HepG2 (cell line): ENCODE data around the gene COASY. TPM values are rescaled to one million over a fixed set of nuclear protein-coding genes. Genes with fewer than 3 reads are reported as not detected.

Experiments
- ATRX ChIP-seq: sonication (generic); formaldehyde crosslinking; IDR thresholded peaks from 2 replicates; pipeline ENCODE4 v1.4.0; 2020; ENCODE audit warnings: missing genetic modification reagents, borderline replicate concordance
- CREB1 ChIP-seq, 2 experiments: fragments of 450-650 bp in 1 of 2; IDR thresholded peaks; 2 replicates each; pipeline ENCODE4 v1.6.1; 2016 to 2017; ENCODE audit warnings: control low read depth in 1 of 2, mild to moderate bottlenecking in 1 of 2, missing compliant biosample characterization in 1 of 2, missing genetic modification characterization in 1 of 2
- E2F2 ChIP-seq: sonication (generic); formaldehyde crosslinking; IDR thresholded peaks from 2 replicates; pipeline ENCODE4 v1.4.0; 2020; ENCODE audit warnings: missing genetic modification reagents, borderline replicate concordance
- FOXM1 ChIP-seq: sonication (generic); formaldehyde crosslinking; IDR thresholded peaks from 2 replicates; pipeline ENCODE4 v1.5.0; 2020; ENCODE audit warnings: missing genetic modification reagents
- NFATC3 ChIP-seq: sonication (generic); formaldehyde crosslinking; IDR thresholded peaks from 2 replicates; pipeline ENCODE4 v1.5.1; 2020; ENCODE audit warnings: mild to moderate bottlenecking, missing genetic modification reagents
- NFRKB ChIP-seq: fragments of 450-650 bp; IDR thresholded peaks from 2 replicates; pipeline ENCODE4 v1.6.1; 2017
- NFYC ChIP-seq: IDR thresholded peaks from 2 replicates; pipeline ENCODE4 v1.6.1; 2016; ENCODE audit warnings: missing genetic modification reagents, missing compliant biosample characterization
- REPIN1 ChIP-seq: sonication (generic); formaldehyde crosslinking; IDR thresholded peaks from 2 replicates; pipeline ENCODE4 v1.8.0; 2022; ENCODE audit warnings: missing genetic modification reagents, low read depth, mild to moderate bottlenecking, borderline replicate concordance
- SALL2 ChIP-seq: sonication (generic); formaldehyde crosslinking; IDR thresholded peaks from 2 replicates; pipeline ENCODE4 v1.8.1; 2023; ENCODE audit warnings: mild to moderate bottlenecking, missing genetic modification reagents, inconsistent platforms
- SNAPC5 ChIP-seq: sonication (generic); formaldehyde crosslinking; IDR thresholded peaks from 2 replicates; pipeline ENCODE4 v1.8.1; 2023; ENCODE audit warnings: mild to moderate bottlenecking, missing genetic modification reagents, borderline replicate concordance
- ZNF12 ChIP-seq: sonication (generic); formaldehyde crosslinking; IDR thresholded peaks from 2 replicates; pipeline ENCODE4 v1.5.0; 2020; ENCODE audit warnings: missing genetic modification reagents
- ZNF282 ChIP-seq: fragments of 450-650 bp; IDR thresholded peaks from 2 replicates; pipeline ENCODE4 v1.6.1; 2018; ENCODE audit not compliant: partially characterized antibody
- ZNF350 ChIP-seq: sonication (generic); formaldehyde crosslinking; IDR thresholded peaks from 2 replicates; pipeline ENCODE4 v1.4.0; 2020; ENCODE audit warnings: mild to moderate bottlenecking, low read depth, missing genetic modification reagents, borderline replicate concordance
- ZNF552 ChIP-seq: sonication (generic); formaldehyde crosslinking; IDR thresholded peaks from 2 replicates; pipeline ENCODE4 v1.9.0; 2022; ENCODE audit warnings: missing genetic modification reagents, mild to moderate bottlenecking, borderline replicate concordance
- ZNF83 ChIP-seq: sonication (generic); formaldehyde crosslinking; IDR thresholded peaks from 2 replicates; pipeline ENCODE4 v1.4.0; 2020; ENCODE audit warnings: missing genetic modification reagents, mild to moderate bottlenecking, borderline replicate concordance
- ZSCAN20 ChIP-seq: sonication (generic); formaldehyde crosslinking; IDR thresholded peaks from 2 replicates; pipeline ENCODE4 v1.4.0; 2020; ENCODE audit warnings: missing genetic modification reagents, mild to moderate bottlenecking, borderline replicate concordance
- polyA plus RNA-seq, 8 experiments: library from polyadenylated mRNA; depleted of rRNA in 3 of 8; stranded (reverse) in 7 of 8; unstranded in 1 of 8; fragments of >200 nt; fragmentation: Illumina TruSeq in 4 of 8; extraction: Trizol in 4 of 8; gene quantifications; 2 replicates each; pipeline versions ENCODE4 v1.2.1 to v1.2.3, GENCODE V29; 2011 to 2016; ENCODE audit warnings: low read depth in 4 of 8, missing spikeins in 1 of 8, mixed read lengths in 1 of 8; ENCODE audit not compliant: insufficient read depth in 1 of 8
- total RNA-seq, 5 experiments: library from RNA; depleted of rRNA; stranded (reverse); fragments of >200 nt; fragmentation: Illumina TruSeq; extraction: Trizol; gene quantifications; 2 replicates each; pipeline ENCODE4 v1.2.3, GENCODE V29; 2016; ENCODE audit warnings: low read depth in 1 of 5
- TF ChIP-seq, protein P1 (sequence below): sonication (generic); formaldehyde crosslinking; IDR thresholded peaks from 2 replicates; pipeline ENCODE4 v1.4.0; 2020; ENCODE audit warnings: missing genetic modification reagents
- TF ChIP-seq, protein P2 (sequence below): sonication (generic); formaldehyde crosslinking; conservative IDR thresholded peaks from 2 replicates; pipeline ENCODE4 v1.4.0; 2020; ENCODE audit warnings: missing genetic modification reagents
- TF ChIP-seq, protein P3 (sequence below): sonication (generic); formaldehyde crosslinking; IDR thresholded peaks from 2 replicates; pipeline ENCODE4 v1.4.0; 2020; ENCODE audit warnings: missing genetic modification reagents

COASY gene
- total and polyA plus RNA-seq, 2 of the 13 experiments (the other 11 are each of a cell fraction or from before 2014, with no cell fraction given), result 90.7 to 125 TPM

DNA sequence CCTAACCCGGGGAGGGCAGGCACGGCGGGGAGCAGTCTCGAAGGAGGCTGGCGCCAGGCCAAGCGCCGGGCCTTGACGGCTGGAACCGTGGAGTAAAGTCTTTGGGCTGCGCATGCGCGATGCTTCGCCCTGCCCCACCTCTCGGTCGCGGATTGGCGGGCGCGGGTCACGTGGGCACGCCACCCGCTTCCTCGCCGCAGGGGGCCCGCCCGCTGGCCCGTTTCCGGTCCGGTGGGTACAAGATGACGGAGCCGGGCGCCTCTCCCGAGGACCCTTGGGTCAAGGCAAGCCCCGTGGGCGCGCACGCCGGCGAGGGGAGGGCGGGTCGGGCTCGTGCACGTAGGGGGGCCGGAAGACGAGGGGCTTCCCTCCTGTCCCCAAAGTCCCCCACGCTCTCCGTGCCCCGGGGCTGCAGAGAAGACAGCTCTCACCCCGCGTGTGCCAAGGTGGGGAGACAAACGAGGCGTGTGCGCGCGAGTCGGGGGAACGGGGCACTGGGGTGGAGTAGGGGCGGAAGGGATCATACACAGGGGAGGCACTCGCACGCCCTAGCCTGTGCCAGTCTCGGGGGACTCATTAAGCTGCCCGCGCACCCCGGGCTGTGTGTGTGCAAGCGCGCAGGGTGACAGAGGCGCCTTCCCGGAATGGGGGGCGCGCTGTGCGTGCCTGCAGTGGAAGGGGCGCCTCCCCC lies 5.1 kb downstream of the COASY start, which contains the start of gene MLX (continued):
- TF ChIP-seq ZSCAN20 (CRISPR knock-in tag), result no peak; the same call in 1 of the 2 replicates
- TF ChIP-seq, protein P1, sequence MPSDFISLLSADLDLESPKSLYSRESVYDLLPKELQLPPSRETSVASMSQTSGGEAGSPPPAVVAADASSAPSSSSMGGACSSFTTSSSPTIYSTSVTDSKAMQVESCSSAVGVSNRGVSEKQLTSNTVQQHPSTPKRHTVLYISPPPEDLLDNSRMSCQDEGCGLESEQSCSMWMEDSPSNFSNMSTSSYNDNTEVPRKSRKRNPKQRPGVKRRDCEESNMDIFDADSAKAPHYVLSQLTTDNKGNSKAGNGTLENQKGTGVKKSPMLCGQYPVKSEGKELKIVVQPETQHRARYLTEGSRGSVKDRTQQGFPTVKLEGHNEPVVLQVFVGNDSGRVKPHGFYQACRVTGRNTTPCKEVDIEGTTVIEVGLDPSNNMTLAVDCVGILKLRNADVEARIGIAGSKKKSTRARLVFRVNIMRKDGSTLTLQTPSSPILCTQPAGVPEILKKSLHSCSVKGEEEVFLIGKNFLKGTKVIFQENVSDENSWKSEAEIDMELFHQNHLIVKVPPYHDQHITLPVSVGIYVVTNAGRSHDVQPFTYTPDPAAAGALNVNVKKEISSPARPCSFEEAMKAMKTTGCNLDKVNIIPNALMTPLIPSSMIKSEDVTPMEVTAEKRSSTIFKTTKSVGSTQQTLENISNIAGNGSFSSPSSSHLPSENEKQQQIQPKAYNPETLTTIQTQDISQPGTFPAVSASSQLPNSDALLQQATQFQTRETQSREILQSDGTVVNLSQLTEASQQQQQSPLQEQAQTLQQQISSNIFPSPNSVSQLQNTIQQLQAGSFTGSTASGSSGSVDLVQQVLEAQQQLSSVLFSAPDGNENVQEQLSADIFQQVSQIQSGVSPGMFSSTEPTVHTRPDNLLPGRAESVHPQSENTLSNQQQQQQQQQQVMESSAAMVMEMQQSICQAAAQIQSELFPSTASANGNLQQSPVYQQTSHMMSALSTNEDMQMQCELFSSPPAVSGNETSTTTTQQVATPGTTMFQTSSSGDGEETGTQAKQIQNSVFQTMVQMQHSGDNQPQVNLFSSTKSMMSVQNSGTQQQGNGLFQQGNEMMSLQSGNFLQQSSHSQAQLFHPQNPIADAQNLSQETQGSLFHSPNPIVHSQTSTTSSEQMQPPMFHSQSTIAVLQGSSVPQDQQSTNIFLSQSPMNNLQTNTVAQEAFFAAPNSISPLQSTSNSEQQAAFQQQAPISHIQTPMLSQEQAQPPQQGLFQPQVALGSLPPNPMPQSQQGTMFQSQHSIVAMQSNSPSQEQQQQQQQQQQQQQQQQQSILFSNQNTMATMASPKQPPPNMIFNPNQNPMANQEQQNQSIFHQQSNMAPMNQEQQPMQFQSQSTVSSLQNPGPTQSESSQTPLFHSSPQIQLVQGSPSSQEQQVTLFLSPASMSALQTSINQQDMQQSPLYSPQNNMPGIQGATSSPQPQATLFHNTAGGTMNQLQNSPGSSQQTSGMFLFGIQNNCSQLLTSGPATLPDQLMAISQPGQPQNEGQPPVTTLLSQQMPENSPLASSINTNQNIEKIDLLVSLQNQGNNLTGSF (CRISPR knock-in tag), result no peak
- TF ChIP-seq ZNF12, result no peak; the same call in 1 of the 2 replicates
- 0 out of 2 replicates have a peak, but pooled peaks have one; percentile 20 for TF ChIP-seq FOXM1 (CRISPR knock-in tag)
- TF ChIP-seq ZNF83 (CRISPR knock-in tag), result peak; percentile 49; the same call in 1 of the 2 replicates
- TF ChIP-seq, protein P2, sequence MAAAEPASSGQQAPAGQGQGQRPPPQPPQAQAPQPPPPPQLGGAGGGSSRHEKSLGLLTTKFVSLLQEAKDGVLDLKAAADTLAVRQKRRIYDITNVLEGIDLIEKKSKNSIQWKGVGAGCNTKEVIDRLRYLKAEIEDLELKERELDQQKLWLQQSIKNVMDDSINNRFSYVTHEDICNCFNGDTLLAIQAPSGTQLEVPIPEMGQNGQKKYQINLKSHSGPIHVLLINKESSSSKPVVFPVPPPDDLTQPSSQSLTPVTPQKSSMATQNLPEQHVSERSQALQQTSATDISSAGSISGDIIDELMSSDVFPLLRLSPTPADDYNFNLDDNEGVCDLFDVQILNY (CRISPR knock-in tag), result no peak
- TF ChIP-seq E2F2, result no peak
- no peak for TF ChIP-seq NFRKB
- TF ChIP-seq ZNF350 (CRISPR knock-in tag), result peak; percentile 91; the same call in 1 of the 2 replicates
- TF ChIP-seq ZNF552, result peak; percentile 68
- peak; percentile 47; the same call in 1 of the 2 replicates for TF ChIP-seq SALL2 (CRISPR knock-in tag)
- peak; percentile 85; the same call in 1 of the 2 replicates for TF ChIP-seq SNAPC5 (CRISPR knock-in tag)
- no peak for TF ChIP-seq ZNF282
- peak; percentile 93 for TF ChIP-seq REPIN1 (CRISPR knock-in tag)
- TF ChIP-seq CREB1 (IDR thresholded peaks at IDR 0.05), result peak; percentile 64
- TF ChIP-seq CREB1 (CRISPR knock-in tag; IDR thresholded peaks at IDR 0.05), result no peak
- peak; percentile 95 for TF ChIP-seq NFYC
- TF ChIP-seq, protein P3, sequence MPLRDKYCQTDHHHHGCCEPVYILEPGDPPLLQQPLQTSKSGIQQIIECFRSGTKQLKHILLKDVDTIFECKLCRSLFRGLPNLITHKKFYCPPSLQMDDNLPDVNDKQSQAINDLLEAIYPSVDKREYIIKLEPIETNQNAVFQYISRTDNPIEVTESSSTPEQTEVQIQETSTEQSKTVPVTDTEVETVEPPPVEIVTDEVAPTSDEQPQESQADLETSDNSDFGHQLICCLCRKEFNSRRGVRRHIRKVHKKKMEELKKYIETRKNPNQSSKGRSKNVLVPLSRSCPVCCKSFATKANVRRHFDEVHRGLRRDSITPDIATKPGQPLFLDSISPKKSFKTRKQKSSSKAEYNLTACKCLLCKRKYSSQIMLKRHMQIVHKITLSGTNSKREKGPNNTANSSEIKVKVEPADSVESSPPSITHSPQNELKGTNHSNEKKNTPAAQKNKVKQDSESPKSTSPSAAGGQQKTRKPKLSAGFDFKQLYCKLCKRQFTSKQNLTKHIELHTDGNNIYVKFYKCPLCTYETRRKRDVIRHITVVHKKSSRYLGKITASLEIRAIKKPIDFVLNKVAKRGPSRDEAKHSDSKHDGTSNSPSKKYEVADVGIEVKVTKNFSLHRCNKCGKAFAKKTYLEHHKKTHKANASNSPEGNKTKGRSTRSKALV, result peak; percentile 40
- no peak for TF ChIP-seq ATRX
- TF ChIP-seq NFATC3, result no peak; the same call in 1 of the 2 replicates
